Measurements from ENCODE around the gene ABCC1.

The ABCC1 gene

DNA sequence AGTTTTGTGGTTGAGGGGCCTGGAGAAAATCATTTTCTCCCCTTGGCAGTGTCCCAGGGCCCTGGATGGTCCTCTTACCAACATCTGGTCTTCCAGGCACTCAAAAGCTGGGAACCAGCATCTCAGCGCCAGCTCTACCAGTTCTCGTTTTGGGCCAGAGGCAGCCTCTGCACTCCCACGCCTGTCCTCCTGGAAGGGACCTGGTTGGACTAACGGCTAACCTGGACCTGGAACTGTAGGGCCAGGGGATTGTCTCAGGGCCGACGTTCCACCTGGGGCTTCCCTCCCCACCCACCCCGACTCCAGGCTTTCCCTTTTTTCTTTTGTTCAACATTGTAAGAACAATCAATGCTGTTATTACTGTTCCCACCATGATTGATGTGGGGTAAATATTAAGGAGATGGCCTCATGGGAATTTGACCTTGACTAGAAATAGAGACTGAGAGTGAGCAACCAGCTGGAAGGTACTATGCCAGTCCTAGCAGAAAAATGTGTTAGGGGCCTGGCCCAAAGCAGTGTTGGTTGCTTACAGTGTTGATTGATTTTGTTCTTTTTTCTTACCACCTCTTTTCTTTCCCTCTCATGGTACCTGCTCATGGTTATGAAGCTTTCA lies 192.5 kb downstream of the ABCC1 start:
- no peak for DNase-seq (ENCODE audit: low read depth)
- H3K4me3 ChIP-seq (ENCODE audit: control insufficient read depth, low read depth, low read length): no peak overlapping the region
- TF ChIP-seq, protein P1, sequence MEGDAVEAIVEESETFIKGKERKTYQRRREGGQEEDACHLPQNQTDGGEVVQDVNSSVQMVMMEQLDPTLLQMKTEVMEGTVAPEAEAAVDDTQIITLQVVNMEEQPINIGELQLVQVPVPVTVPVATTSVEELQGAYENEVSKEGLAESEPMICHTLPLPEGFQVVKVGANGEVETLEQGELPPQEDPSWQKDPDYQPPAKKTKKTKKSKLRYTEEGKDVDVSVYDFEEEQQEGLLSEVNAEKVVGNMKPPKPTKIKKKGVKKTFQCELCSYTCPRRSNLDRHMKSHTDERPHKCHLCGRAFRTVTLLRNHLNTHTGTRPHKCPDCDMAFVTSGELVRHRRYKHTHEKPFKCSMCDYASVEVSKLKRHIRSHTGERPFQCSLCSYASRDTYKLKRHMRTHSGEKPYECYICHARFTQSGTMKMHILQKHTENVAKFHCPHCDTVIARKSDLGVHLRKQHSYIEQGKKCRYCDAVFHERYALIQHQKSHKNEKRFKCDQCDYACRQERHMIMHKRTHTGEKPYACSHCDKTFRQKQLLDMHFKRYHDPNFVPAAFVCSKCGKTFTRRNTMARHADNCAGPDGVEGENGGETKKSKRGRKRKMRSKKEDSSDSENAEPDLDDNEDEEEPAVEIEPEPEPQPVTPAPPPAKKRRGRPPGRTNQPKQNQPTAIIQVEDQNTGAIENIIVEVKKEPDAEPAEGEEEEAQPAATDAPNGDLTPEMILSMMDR (conservative IDR thresholded peaks at IDR 0.05; ENCODE audit: control insufficient read depth, insufficient read depth, low read depth, low read length): no peak

DNA sequence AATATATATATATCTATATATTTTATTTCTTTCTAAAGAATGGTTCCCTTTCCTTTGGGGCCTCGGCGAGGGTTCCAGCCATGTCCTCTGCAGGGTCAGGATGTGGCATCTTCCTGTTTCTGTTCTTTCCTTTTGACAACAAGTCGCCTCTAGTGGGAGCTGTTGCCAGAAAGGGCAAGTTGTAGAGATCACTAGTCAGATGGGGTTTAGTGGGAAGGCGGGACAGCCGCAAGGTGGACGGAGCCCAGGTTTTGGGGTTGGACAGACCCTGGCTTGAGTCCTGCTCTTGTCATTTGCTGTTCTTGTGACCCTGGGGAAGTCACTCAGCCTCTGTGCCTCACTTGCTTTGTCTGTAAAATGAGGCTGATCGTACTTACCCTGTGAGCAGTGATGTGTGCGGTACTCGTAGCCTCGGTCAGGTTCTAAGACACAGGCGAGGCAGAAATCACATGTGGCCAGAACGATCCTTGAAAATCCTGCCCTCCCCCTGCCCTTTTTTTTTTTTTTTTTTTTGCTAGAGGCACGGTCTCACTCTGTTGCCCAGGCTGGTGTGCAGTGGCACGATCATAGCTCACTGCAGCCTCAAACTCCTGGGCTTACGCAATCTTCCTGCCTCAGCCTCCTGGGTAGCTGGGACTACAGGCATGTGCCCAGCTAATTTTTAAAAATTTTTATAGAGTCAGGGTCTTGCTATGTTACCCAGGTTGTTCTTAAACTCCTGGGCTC lies 193.8 kb downstream of the ABCC1 start:
- DNase-seq (ENCODE audit: low read depth): no peak
- no peak overlapping the region for H3K4me3 ChIP-seq (ENCODE audit: control insufficient read depth, low read depth, low read length)
- TF ChIP-seq, protein P1 (conservative IDR thresholded peaks at IDR 0.05; ENCODE audit: control insufficient read depth, insufficient read depth, low read depth, low read length): peak; percentile 43

DNA sequence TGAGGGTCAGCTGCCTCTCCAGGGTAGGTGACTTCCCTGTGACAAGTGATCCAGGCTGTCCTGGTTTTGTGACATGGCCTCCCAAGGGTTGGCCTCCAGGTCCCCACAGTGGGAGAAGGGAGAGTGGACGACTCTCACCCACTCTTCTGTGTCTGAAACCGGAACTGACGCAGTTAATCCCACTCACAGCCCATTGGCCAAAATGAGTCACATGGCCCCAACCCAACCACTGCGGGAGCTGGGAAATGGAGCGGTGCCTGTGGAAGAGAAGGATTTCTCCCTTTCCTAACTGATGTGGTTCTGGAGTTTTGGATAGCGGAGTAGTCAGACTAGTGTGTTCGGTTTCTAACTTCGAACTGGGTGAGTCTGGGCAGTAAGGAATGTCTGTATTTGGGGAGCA lies 194.5 kb downstream of the ABCC1 start:
- no peak overlapping the region for H3K4me3 ChIP-seq (ENCODE audit: control insufficient read depth, low read depth, low read length)
- TF ChIP-seq, protein P1 (conservative IDR thresholded peaks at IDR 0.05; ENCODE audit: control insufficient read depth, insufficient read depth, low read depth, low read length): no peak
- DNase-seq (ENCODE audit: low read depth): no peak

DNA sequence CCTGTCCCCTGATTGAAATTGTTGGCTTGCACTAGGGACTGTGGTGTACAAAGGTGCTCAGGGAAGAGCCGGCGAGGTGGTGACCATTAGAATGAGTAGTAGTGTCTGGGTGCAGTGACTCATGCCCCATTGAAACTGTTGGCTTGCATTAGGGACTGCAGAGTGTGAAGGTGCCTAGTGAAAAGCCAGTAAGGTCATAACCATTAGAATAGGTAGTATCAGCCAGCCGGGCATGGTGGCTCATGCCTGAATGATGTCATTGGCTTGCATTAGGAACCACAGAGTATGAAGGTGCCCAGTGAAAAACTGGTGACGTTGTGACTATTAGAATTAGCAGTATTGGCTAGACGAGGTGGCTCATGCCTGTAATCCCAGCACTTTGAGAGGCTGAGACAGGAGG lies 195.0 kb downstream of the ABCC1 start:
- DNase-seq (ENCODE audit: low read depth): no peak
- H3K4me3 ChIP-seq (ENCODE audit: control insufficient read depth, low read depth, low read length): no peak overlapping the region
- TF ChIP-seq, protein P1 (conservative IDR thresholded peaks at IDR 0.05; ENCODE audit: control insufficient read depth, insufficient read depth, low read depth, low read length): no peak

DNA sequence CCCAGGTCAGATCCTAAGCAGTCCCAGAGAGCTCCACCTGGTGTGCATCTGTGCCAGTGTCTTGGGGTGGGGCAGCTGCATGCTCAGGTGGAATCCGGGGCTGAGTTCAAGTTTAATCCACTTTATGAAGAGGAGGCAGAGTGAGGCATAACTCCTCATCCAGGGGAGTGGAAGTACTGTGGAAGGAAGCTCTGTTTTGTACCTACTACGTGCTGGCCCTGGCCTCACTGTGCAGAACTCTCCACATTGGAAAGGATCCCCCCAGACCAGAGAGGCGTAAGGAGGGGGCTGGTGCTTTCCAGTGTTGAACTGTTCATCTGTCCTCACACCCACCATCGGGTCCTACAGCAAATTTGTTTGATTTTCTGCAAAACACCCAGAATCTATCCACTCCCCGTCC lies 195.9 kb downstream of the ABCC1 start:
- DNase-seq (ENCODE audit: low read depth): no peak
- TF ChIP-seq, protein P1 (conservative IDR thresholded peaks at IDR 0.05; ENCODE audit: control insufficient read depth, insufficient read depth, low read depth, low read length): no peak
- H3K4me3 ChIP-seq (ENCODE audit: control insufficient read depth, low read depth, low read length): no peak overlapping the region

DNA sequence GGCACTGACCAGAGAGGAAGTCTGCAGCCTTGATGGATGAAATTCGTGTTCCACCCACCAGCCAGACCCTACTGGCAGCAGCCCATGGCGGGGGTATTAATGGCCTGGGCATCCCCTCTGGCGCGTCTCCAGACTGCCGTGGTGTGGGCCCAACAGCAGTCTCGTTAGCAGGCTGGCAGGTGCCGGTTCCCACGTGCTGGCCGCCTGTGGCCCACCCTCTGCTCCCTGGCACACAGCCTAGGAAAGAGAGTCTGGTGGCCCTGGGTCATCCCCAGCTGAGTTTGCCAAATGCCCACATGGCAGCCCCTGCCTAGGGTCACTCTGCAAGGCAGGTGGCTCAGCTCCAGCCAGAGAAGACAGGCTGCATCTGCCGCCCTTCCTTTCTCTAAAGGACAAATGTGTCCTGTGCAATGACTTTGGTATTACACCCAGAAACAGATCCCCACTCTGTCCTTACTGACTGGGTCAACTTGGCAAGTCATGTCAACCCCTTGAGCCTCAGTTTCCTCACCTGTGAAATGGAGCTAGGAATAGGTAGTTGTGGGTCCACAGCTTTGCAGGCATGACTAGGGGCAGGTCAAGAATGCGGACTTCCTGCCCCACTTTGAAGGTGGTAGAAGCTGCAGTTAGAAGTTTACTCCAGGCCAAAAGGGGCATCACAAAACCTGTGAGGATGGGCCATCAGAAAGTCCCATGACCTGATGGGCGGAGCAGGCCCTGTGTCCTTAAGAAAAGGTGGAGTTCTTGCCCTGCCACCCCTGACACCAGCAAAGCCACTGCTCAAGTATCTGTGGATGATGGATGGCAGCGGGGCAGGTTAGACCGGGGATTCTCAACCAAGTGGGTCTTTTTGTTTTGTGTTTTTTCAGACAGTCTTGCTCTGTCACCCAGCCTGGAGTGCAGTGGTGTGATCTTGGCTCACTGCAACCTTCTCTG lies 197.2 kb downstream of the ABCC1 start:
- no peak overlapping the region for H3K4me3 ChIP-seq (ENCODE audit: control insufficient read depth, low read depth, low read length)
- TF ChIP-seq, protein P1 (conservative IDR thresholded peaks at IDR 0.05; ENCODE audit: control insufficient read depth, insufficient read depth, low read depth, low read length): no peak
- no peak for DNase-seq (ENCODE audit: low read depth)
